K562 (cell line): ENCODE results near the gene SDHC. TPM values are rescaled to one million over a fixed set of nuclear protein-coding genes. Genes with fewer than 3 reads are reported as not detected.

Experiments
- CCAR2 ChIP-seq: fragments of 200-400 bp; formaldehyde crosslinking; IDR thresholded peaks from 2 replicates; pipeline ENCODE4 v1.6.1; 2017; ENCODE audit warnings: mild to moderate bottlenecking, low read depth, low read length
- CXXC5 ChIP-seq: fragments of 250-450 bp; sonication (Bioruptor Pico); IDR thresholded peaks from 2 replicates; pipeline ENCODE4 v1.8.0; 2022; ENCODE audit warnings: inconsistent platforms, mild to moderate bottlenecking, moderate library complexity
- DPF2 ChIP-seq: fragments of 450-650 bp; IDR thresholded peaks from 2 replicates; pipeline ENCODE4 v1.6.1; 2016
- FOXA3 ChIP-seq, 2 experiments: fragments of 450-650 bp in 1 of 2; sonication (generic) in 1 of 2; formaldehyde crosslinking; IDR thresholded peaks in 1 of 2; conservative IDR thresholded peaks in 1 of 2; 2 replicates each; pipeline versions ENCODE4 v1.4.0 to v1.8.0; 2020 to 2022; ENCODE audit warnings: mild to moderate bottlenecking in 2 of 2, missing genetic modification reagents in 1 of 2
- NBN ChIP-seq: fragments of 450-650 bp; IDR thresholded peaks from 2 replicates; pipeline ENCODE4 v1.6.1; 2016; ENCODE audit warnings: low read depth, mild to moderate bottlenecking
- PML ChIP-seq: IDR thresholded peaks from 2 replicates; pipeline ENCODE4 v1.6.1; 2012; ENCODE audit warnings: low read length, inconsistent platforms
- PURB ChIP-seq: sonication (generic); formaldehyde crosslinking; IDR thresholded peaks from 2 replicates; pipeline ENCODE4 v1.9.0; 2021; ENCODE audit warnings: low read depth, mild to moderate bottlenecking, missing genetic modification reagents
- SIRT6 ChIP-seq: IDR thresholded peaks from one replicate; pipeline ENCODE4 v1.6.1; 2012; ENCODE audit warnings: low read depth, mild to moderate bottlenecking, control low read depth, inconsistent platforms, low read length, moderate library complexity
- SMARCA4 ChIP-seq: fragments of 450-650 bp; IDR thresholded peaks from 2 replicates; pipeline ENCODE4 v1.6.1; 2016
- SMC3 ChIP-seq: conservative IDR thresholded peaks from 2 replicates; pipeline ENCODE4 v1.6.1; 2011; ENCODE audit warnings: low read depth, low read length, improper control_type of control experiment; ENCODE audit not compliant: insufficient read depth
- SP1 ChIP-seq: sonication (generic); formaldehyde crosslinking; IDR thresholded peaks from 2 replicates; pipeline ENCODE4 v1.8.1; 2022; ENCODE audit warnings: mild to moderate bottlenecking, missing genetic modification reagents
- TOE1 ChIP-seq, 2 experiments: fragments of 450-650 bp in 1 of 2; sonication (generic) in 1 of 2; formaldehyde crosslinking in 1 of 2; IDR thresholded peaks; 2 replicates each; pipeline versions ENCODE4 v1.7.1 to v1.8.0; 2016 to 2022; ENCODE audit warnings: borderline replicate concordance in 2 of 2, mild to moderate bottlenecking in 2 of 2, antibody characterized with exemption in 1 of 2, inconsistent platforms in 1 of 2, low read depth in 1 of 2, missing genetic modification reagents in 1 of 2, moderate library complexity in 1 of 2
- ZBTB7A ChIP-seq: IDR thresholded peaks from 2 replicates; pipeline ENCODE4 v1.6.1; 2011; ENCODE audit warnings: low read depth, mild to moderate bottlenecking, low read length, moderate library complexity, borderline replicate concordance; ENCODE audit not compliant: control insufficient read depth
- polyA plus RNA-seq, 8 experiments: library from polyadenylated mRNA; depleted of rRNA in 4 of 8; stranded (reverse) in 5 of 8; unstranded in 3 of 8; fragments of >200 nt; fragmentation: Nextera tagmentation in 2 of 8; fragmentation: Illumina TruSeq in 1 of 8; extraction: Ambion mirVana in 2 of 8; extraction: Trizol in 1 of 8; gene quantifications; 2 replicates each; pipeline versions ENCODE4 v1.2.1 to v1.2.3, GENCODE V29; 2011 to 2014; ENCODE audit warnings: inconsistent platforms in 1 of 8, missing spikeins in 1 of 8
- total RNA-seq, 7 experiments: library from RNA; depleted of rRNA in 6 of 7; stranded (reverse); fragments of >200 nt in 6 of 7; fragmentation: Illumina TruSeq in 2 of 7; extraction: Trizol in 2 of 7; gene quantifications; 2 replicates each; pipeline versions ENCODE4 v1.2.1 to v1.2.3, GENCODE V29; 2011 to 2021; ENCODE audit warnings: low replicate concordance in 1 of 7
- TF ChIP-seq, protein P1 (sequence below), 2 experiments: fragments of 450-650 bp; formaldehyde crosslinking in 1 of 2; IDR thresholded peaks; 2 replicates each; pipeline versions ENCODE4 v1.4.0 to v1.6.1; 2014 to 2020; ENCODE audit warnings: mild to moderate bottlenecking in 2 of 2, borderline replicate concordance in 1 of 2, low read depth in 1 of 2
- TF ChIP-seq, protein P2 (sequence below), 2 experiments: fragments of 450-650 bp; conservative IDR thresholded peaks; 2 replicates each; pipeline ENCODE4 v1.6.1; 2017; ENCODE audit warnings: mild to moderate bottlenecking in 2 of 2, moderate library complexity in 2 of 2
- TF ChIP-seq, protein P3 (sequence below): fragments of 250-450 bp; sonication (Bioruptor Pico); IDR thresholded peaks from 2 replicates; pipeline ENCODE4 v1.5.0; 2021

SDHC gene
- total and polyA plus RNA-seq, 9 of the 15 experiments (the other 6 are each of a cell fraction or from before 2014, with no cell fraction given), result 7.7 to 309 (median 174) TPM

DNA sequence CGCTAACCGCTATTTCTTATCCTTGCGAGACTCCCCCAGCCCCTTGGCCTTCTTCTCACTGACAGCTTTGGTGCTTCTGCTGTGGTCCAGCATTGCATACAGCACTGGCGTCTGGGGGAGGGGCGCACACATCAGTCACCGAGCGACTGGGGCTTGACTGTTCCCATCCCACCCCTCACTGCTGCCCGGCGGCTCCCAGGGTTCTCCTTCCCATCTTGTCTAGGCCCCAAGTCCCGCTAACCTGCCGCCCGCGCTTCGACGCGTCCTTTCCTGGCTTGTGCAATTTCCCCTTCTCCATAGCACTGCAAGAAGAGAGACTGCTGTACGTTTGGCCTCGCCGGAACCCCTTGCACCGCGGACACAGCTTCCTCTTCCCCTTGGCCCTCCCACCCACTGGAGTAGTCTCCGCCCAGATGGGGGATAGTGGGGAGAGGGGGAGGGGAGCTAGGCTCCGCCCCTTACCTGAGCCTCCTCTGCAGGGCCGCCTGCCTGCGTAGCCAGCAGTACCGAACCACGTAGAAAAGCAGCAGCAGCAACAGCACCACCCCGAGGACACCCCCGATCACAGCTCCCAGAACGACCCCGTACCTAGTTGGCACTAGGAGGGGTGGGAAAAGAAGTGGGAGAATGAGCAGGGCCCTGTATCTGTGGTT lies 8.2 kb upstream of the SDHC start (continued):
- TF ChIP-seq, protein P1, sequence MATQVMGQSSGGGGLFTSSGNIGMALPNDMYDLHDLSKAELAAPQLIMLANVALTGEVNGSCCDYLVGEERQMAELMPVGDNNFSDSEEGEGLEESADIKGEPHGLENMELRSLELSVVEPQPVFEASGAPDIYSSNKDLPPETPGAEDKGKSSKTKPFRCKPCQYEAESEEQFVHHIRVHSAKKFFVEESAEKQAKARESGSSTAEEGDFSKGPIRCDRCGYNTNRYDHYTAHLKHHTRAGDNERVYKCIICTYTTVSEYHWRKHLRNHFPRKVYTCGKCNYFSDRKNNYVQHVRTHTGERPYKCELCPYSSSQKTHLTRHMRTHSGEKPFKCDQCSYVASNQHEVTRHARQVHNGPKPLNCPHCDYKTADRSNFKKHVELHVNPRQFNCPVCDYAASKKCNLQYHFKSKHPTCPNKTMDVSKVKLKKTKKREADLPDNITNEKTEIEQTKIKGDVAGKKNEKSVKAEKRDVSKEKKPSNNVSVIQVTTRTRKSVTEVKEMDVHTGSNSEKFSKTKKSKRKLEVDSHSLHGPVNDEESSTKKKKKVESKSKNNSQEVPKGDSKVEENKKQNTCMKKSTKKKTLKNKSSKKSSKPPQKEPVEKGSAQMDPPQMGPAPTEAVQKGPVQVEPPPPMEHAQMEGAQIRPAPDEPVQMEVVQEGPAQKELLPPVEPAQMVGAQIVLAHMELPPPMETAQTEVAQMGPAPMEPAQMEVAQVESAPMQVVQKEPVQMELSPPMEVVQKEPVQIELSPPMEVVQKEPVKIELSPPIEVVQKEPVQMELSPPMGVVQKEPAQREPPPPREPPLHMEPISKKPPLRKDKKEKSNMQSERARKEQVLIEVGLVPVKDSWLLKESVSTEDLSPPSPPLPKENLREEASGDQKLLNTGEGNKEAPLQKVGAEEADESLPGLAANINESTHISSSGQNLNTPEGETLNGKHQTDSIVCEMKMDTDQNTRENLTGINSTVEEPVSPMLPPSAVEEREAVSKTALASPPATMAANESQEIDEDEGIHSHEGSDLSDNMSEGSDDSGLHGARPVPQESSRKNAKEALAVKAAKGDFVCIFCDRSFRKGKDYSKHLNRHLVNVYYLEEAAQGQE (IDR thresholded peaks at IDR 0.05; ENCODE audit: borderline replicate concordance), result peak; percentile 22; the same call in 1 of the 2 replicates
- TF ChIP-seq, protein P1 (CRISPR knock-in tag; IDR thresholded peaks at IDR 0.05; ENCODE audit: low read depth), result no peak
- no peak for TF ChIP-seq PURB
- TF ChIP-seq, protein P2, sequence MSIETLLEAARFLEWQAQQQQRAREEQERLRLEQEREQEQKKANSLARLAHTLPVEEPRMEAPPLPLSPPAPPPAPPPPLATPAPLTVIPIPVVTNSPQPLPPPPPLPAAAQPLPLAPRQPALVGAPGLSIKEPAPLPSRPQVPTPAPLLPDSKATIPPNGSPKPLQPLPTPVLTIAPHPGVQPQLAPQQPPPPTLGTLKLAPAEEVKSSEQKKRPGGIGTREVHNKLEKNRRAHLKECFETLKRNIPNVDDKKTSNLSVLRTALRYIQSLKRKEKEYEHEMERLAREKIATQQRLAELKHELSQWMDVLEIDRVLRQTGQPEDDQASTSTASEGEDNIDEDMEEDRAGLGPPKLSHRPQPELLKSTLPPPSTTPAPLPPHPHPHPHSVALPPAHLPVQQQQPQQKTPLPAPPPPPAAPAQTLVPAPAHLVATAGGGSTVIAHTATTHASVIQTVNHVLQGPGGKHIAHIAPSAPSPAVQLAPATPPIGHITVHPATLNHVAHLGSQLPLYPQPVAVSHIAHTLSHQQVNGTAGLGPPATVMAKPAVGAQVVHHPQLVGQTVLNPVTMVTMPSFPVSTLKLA (conservative IDR thresholded peaks at IDR 0.05), result peak in 1 of 2 experiments; percentile 48; a peak in 2 of 4 replicates
- no peak for TF ChIP-seq PML
- TF ChIP-seq CXXC5, result peak; percentile 48
- TF ChIP-seq TOE1 (IDR thresholded peaks at IDR 0.05; ENCODE audit: borderline replicate concordance), result no peak
- no peak for TF ChIP-seq TOE1 (CRISPR knock-in tag; IDR thresholded peaks at IDR 0.05; ENCODE audit: borderline replicate concordance, low read depth)
- TF ChIP-seq FOXA3 (CRISPR knock-in tag; conservative IDR thresholded peaks at IDR 0.05 in 1 of 2, IDR thresholded peaks at IDR 0.05 in 1 of 2), result 0 out of 4 replicates have a peak, but pooled peaks of 1 of the 2 experiments have one; percentile 18
- TF ChIP-seq CCAR2, result no peak
- TF ChIP-seq SP1 (CRISPR knock-in tag), result peak; percentile 70
- TF ChIP-seq SIRT6, result no peak
- TF ChIP-seq DPF2, result 0 out of 2 replicates have a peak, but pooled peaks have one; percentile 12
- 0 out of 2 replicates have a peak, but pooled peaks have one; percentile 11 for TF ChIP-seq SMARCA4
- 0 out of 2 replicates have a peak, but pooled peaks have one; percentile 3 for TF ChIP-seq SMC3
- TF ChIP-seq NBN, result peak; percentile 18; the same call in 1 of the 2 replicates
- TF ChIP-seq, protein P3, sequence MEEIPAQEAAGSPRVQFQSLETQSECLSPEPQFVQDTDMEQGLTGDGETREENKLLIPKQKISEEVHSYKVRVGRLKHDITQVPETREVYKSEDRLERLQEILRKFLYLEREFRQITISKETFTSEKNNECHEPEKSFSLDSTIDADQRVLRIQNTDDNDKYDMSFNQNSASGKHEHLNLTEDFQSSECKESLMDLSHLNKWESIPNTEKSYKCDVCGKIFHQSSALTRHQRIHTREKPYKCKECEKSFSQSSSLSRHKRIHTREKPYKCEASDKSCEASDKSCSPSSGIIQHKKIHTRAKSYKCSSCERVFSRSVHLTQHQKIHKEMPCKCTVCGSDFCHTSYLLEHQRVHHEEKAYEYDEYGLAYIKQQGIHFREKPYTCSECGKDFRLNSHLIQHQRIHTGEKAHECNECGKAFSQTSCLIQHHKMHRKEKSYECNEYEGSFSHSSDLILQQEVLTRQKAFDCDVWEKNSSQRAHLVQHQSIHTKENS (CRISPR knock-in tag), result no peak
- TF ChIP-seq ZBTB7A, result peak; percentile 68; the same call in 1 of the 2 replicates
